IPS DF 6.9 (cell line): ENCODE data around the gene HEATR5A.
"Not testable (repeated sequence)": the region's sequence is repeated elsewhere in the genome, so short reads cannot be mapped to it uniquely, and the experiment has no call there.

Experiments used
- DNase-seq: peaks from one replicate; pipeline ENCODE4 v3.0.0-alpha.2; 2013; ENCODE audit warnings: low read depth, low spot score
- H3K27ac ChIP-seq: one replicate; pipeline ENCODE4 v1.5.1; 2013; ENCODE audit warnings: low read length, control low read depth
- H3K27me3 ChIP-seq: 2 replicates; pipeline ENCODE4 v1.6.1; 2013; ENCODE audit warnings: mild to moderate bottlenecking, low read length; ENCODE audit not compliant: control insufficient read depth, insufficient read depth
- H3K36me3 ChIP-seq: 2 replicates; pipeline ENCODE4 v1.6.1; 2013; ENCODE audit warnings: low read length; ENCODE audit not compliant: control insufficient read depth, insufficient read depth
- H3K4me1 ChIP-seq: 2 replicates; pipeline ENCODE4 v1.6.1; 2013; ENCODE audit warnings: low read length; ENCODE audit not compliant: control insufficient read depth, insufficient read depth
- H3K4me3 ChIP-seq: 2 replicates; pipeline ENCODE4 v1.5.1; 2013; ENCODE audit warnings: mild to moderate bottlenecking, low read length
- H3K9me3 ChIP-seq: 2 replicates; pipeline ENCODE4 v1.6.1; 2013; ENCODE audit warnings: low read length, inconsistent platforms; ENCODE audit not compliant: control insufficient read depth, insufficient read depth
- WGBS: extraction: QIAGEN DNeasy Blood & Tissue Kit; methylation state at CpG from one replicate; pipeline ENCODE4 v1.1.7; 2013; ENCODE audit warnings: mixed read lengths, missing lambda C conversion rate; ENCODE audit not compliant: insufficient read length, insufficient coverage; 5-methylcytosine and 5-hydroxymethylcytosine counted together

Gene HEATR5A

DNA sequence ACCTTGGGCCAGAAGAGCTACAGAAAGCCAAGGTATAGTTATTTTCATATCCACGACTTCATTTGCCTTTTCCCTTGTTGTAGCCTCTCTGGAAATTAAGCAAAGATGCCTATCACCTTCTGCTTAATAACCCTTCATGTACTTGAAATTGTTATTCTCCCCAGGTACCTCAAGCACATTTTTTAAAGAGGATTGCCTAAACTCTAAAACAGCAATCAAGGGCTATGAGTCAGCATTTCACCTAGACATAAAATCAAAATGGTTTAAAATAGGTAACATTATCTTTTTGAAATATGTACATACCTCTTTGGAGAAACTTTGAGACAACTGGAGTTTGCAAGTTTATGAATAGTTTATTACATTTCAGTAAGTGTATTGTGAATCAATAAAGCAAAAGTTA is 25.4 kb upstream of the HEATR5A start:
- Histone ChIP-seq H3K9me3 (no peaks in the 10 kb centered on the region), H3K27me3 (no peaks in the 10 kb centered on the region), H3K4me3 (no peak overlapping the region), H3K27ac (no peak overlapping the region), H3K4me1 (no peaks in the 10 kb centered on the region), H3K36me3 (no peaks in the 10 kb centered on the region)
- no peak for DNase-seq
- WGBS: no CpG with 5 or more reads among the region's 1 CpG

DNA sequence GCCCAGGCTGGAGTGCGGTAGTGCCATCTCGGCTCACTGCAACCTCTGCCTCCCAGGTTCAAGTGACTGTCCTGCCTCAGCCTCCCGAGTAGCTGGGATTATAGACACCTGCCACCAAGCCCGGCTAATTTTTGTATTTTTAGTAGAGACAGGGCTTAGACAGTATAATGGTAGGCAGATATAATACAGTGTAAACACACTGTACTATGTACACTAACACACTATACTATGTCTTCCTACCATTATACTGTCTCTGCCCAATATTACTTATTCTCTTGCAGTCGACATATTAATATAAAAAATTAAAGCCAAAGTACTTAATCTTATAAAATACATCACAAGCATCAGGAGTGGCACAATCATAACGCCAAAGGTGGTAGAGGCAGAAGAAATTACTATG is 21.9 kb upstream of the HEATR5A start:
- Histone ChIP-seq H3K36me3 (no peaks in the 10 kb centered on the region), H3K4me3 (no peak overlapping the region), H3K9me3 (no peaks in the 10 kb centered on the region), H3K27ac (no peak overlapping the region), H3K4me1 (no peaks in the 10 kb centered on the region), H3K27me3 (no peaks in the 10 kb centered on the region)
- no peak for DNase-seq
- whole genome bisulfite sequencing: 100% methylated on average over 1 of the region's 6 CpGs

- no peak for DNase-seq
- WGBS: no CpG with 5 or more reads among the region's 7 CpGs
- H3K36me3 ChIP-seq: no peaks in the 10 kb centered on the region
- H3K9me3 ChIP-seq: no peaks in the 10 kb centered on the region
- H3K4me1 ChIP-seq: no peaks in the 10 kb centered on the region
- no peak overlapping the region for H3K4me3 ChIP-seq
- no peaks in the 10 kb centered on the region for H3K27me3 ChIP-seq
- H3K27ac ChIP-seq: no peak overlapping the region
Observed at GRCh38 chr14:31441273-31442111, 21.1 kb upstream of the HEATR5A start.

DNA sequence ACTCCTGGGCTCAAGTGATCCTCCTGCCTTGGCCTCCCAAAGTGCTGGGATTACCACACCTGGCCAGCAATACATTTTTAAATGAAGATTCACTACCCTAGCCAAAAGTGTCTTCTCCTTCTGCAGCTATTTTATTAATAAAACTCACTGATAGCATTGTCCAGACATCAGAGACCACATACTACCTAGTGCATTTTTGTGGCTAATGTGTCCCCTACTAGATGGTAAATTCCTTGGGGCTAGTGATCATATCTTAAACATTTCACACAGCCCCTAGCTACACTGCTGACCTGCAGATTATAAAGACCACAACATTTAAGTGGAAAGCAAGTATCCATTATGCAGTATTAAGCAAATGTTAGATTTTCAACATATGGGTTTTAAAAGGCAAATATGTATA is 19.9 kb upstream of the HEATR5A start:
- no peaks in the 10 kb centered on the region for H3K9me3 ChIP-seq
- DNase-seq: no peak
- no peak overlapping the region for H3K27ac ChIP-seq
- no peak overlapping the region for H3K4me3 ChIP-seq
- no peaks in the 10 kb centered on the region for H3K4me1 ChIP-seq
- H3K36me3 ChIP-seq: no peaks in the 10 kb centered on the region
- H3K27me3 ChIP-seq: no peaks in the 10 kb centered on the region

- Histone ChIP-seq H3K36me3 (no peaks in the 10 kb centered on the region), H3K4me1 (no peaks in the 10 kb centered on the region), H3K27ac (no peak overlapping the region), H3K27me3 (no peaks in the 10 kb centered on the region), H3K9me3 (no peaks in the 10 kb centered on the region), H3K4me3 (no peak overlapping the region)
- no CpG with 5 or more reads among the region's 2 CpGs for WGBS
- no peak for DNase-seq
Observed at GRCh38 chr14:31439561-31439960, 19.2 kb upstream of the HEATR5A start.

DNA sequence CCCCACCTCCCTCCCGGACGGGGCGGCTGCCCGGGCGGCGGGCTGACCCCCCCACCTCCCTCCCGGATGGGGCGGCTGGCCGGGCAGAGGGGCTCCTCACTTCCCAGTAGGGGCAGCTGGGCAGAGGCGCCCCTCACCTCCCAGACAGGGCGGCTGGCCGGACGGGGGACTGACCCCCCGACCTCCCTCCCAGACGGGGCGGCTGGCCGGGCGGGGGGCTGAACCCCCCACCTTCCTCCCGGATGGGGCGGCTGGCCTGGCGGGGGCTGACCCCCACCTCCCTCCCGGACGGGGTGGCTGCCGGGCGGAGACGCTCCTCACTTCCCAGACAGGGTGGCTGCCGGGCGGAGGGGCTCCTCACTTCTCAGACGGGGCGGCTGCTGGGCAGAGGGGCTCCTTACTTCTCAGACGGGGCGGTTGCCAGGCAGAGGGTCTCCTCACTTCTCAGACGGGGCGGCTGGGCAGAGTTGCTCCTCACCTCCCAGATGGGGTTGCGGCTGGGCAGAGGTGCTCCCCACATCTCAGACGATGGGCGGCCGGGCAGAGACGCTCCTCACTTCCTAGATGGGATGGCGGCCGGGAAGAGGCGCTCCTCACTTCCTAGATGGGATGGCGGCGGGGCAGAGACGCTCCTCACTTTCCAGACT is 16.8 kb upstream of the HEATR5A start:
- not testable (repeated sequence) for H3K27me3 ChIP-seq, H3K4me1 ChIP-seq, H3K36me3 ChIP-seq, H3K4me3 ChIP-seq, H3K27ac ChIP-seq, H3K9me3 ChIP-seq, DNase-seq
- WGBS: no CpG with 5 or more reads among the region's 45 CpGs

- Histone ChIP-seq H3K36me3 (no peaks in the 10 kb centered on the region), H3K4me1 (no peaks in the 10 kb centered on the region), H3K27me3 (no peaks in the 10 kb centered on the region), H3K27ac (no peak overlapping the region), H3K4me3 (no peak overlapping the region), H3K9me3 (no peaks in the 10 kb centered on the region)
- no peak for DNase-seq
Observed at GRCh38 chr14:31435276-31435675, 14.9 kb upstream of the HEATR5A start.

DNA sequence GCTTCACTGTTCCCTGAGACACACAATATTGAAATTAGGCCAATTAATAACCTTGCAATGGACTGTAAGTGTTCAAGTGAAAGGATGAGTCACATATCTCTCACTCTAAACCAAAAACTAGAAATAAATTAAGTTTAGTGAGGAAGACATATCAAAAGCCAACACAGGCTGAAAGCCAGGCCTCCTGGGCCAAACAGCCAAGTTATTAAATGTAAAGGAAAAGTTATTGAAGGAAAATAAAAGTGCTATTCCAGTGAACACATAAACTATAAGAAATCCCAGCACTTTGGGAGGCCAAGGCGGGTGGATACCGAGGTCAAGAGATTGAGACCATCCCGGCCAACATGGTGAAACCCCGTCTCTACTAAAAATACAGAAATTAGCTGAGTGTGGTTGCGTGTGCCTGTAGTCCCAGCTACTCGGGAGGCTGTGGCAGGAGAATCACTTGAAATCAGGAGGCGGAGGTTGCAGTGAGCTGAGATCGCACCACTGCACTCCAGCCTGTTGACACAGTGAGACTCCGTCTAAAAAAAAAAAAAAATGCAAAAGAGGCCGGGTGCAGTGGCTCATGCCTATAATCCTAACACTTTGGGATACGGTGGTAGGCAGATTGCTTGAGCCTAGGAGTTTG is 10.4 kb upstream of the HEATR5A start:
- H3K4me1 ChIP-seq: 0 out of 2 replicates have a peak, but pooled peaks cover 2% of the 10 kb centered on the region
- DNase-seq: no peak

GRCh38 chr14:31429791-31430190 is 9.4 kb upstream of the HEATR5A start:
- Histone ChIP-seq H3K36me3 (no peaks in the 10 kb centered on the region), H3K4me3 (no peak overlapping the region), H3K27ac (no peak overlapping the region), H3K27me3 (no peaks in the 10 kb centered on the region), H3K4me1 (0 out of 2 replicates have a peak, but pooled peaks cover 2% of the 10 kb centered on the region), H3K9me3 (no peaks in the 10 kb centered on the region)
- no peak for DNase-seq
- no CpG with 5 or more reads among the region's 1 CpG for WGBS

More for the DNA sequence above, 10.4 kb upstream of the HEATR5A start:
- Histone ChIP-seq H3K9me3 (no peaks in the 10 kb centered on the region), H3K27ac (no peak overlapping the region), H3K36me3 (no peaks in the 10 kb centered on the region), H3K27me3 (no peaks in the 10 kb centered on the region), H3K4me3 (no peak overlapping the region)
- WGBS: no CpG with 5 or more reads among the region's 11 CpGs

DNA sequence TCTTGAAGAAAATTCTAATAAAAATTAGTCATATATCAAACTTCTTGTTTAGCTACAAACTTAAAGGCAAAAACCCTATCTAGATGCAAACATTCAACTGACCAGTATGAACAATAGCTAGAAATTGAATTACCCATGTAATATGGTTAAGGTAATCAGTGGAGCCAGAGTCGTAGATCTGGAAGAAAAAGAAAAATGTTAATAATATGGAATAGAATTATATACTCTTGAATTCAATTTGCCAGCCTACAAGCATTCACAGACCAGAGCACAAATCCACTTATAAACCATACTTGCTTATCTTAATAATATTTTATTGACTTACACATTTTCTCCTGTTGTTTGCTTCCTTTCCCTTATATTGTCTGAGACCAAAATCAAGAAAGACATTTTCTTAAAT is 7.7 kb upstream of the HEATR5A start:
- Histone ChIP-seq H3K4me3 (no peak overlapping the region), H3K36me3 (no peaks in the 10 kb centered on the region), H3K27ac (no peak overlapping the region), H3K9me3 (no peaks in the 10 kb centered on the region), H3K27me3 (no peaks in the 10 kb centered on the region), H3K4me1 (0 out of 2 replicates have a peak, but pooled peaks cover 2% of the 10 kb centered on the region)
- DNase-seq: no peak
- no CpG with 5 or more reads among the region's 1 CpG for WGBS
